Measurements from ENCODE around the gene RAB26.
"Not testable (repeated sequence)": the region's sequence is repeated elsewhere in the genome, so short reads cannot be mapped to it uniquely, and the experiment has no call there.

The RAB26 gene

GRCh38 chr16:2147981-2148671, at the start of gene RAB26:
RAB26 (plus strand) TSS chr16:2148625; CDS start chr16:2148784, 159 bp downstream.
- DNase-seq = peak; percentile 88

- DNase-seq = not testable (repeated sequence)
Observed at GRCh38 chr16:2101581-2101980, 46.8 kb upstream of the RAB26 start.

DNA sequence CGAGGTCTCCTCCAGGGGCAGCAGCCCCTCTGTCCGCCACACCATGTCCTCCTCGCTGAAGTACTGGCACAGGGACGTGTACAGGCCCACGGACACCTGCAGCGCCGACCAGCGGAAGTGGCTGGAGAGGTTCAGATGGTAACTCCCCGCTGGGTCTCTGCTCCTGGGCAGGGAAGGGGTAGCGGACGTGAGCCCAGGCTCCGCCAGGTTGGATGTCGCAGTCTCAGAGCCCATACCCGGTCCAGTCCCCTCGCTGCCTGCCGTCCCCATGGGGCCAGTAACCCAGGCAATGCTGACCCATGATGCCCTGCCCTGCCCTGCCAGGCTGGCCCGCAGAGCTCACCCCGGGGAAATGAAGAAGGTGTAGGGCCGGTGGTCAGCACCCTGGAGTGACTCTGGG, 46.0 kb upstream of the RAB26 start:
- DNase-seq = no peak

GRCh38 chr16:2104464-2104863, 44.0 kb upstream of the RAB26 start:
- not testable (repeated sequence) for DNase-seq

DNA sequence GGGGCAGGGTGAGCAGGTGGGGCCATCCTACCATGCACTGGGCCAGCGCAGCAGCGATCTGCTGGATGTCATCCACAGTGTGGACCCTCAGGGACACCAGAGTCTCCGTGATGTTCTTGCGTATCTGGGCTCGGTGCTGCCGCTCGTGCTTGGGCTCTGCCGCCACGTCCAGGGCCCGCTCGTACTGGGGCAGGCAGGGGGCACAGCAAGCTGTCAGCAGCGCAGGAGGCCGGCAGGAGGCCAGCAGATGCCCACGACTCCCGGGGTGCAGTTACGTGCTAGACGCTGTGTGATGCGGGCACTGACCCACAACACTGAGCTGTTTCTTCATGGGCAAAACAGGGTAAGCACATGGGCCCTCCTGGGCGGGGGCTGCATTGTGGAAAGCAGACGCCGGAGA, 43.1 kb upstream of the RAB26 start:
- DNase-seq = not testable (repeated sequence)

- not testable (repeated sequence) for DNase-seq
Observed at GRCh38 chr16:2105769-2106168, 42.7 kb upstream of the RAB26 start.

DNA sequence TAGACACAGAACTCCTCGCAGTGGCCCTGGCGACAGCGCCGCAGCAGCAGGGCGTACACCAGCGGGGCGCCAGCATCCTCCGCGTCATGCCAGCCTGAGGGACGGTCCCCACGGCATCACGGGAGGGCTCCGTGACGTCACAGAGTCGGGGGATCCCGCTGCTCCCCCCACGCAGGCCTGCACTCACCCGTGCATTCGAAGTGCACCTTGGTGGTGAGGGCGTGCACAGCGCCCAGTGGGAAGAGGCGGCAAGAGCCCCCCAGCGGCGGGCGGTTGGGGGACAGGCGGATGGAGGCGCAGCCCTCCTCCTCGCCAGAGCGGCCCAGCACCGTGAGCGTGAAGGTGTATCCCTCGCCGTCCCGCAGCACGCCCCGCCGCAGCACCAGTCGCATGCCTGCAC, 42.2 kb upstream of the RAB26 start:
- DNase-seq = not testable (repeated sequence)

DNA sequence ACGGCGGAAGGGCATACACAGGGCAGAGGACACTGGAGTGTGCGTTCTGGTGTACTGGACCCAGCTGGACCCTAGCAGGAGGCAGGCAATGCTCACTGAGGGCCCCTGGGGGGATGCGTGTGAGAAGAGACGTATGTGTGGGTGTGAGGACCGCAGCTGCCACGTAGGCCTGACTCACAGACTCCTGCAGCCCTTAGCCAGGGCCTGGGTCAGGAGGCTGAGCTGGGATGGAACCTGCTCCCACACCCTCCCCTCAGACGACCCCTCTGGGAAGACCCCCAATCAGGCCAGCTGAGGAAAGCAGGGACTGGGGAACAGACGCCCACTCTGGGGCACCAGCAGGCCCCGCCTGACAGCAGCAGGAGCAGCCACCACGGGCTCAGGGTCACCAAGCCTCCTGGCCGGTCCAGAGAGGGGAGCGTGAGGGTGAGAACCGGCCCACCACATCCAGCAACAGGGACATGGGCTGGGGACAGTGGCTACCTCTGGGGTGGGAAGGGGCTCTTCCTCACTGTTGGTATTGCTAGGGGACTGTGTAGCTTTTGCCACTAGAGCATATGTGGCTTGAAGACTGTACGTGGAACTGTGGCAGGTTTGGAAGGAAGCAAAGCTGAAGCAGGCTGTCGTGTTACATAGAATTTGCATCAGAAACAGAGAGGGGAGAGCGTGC, 41.2 kb upstream of the RAB26 start:
- not testable (repeated sequence) for DNase-seq

DNA sequence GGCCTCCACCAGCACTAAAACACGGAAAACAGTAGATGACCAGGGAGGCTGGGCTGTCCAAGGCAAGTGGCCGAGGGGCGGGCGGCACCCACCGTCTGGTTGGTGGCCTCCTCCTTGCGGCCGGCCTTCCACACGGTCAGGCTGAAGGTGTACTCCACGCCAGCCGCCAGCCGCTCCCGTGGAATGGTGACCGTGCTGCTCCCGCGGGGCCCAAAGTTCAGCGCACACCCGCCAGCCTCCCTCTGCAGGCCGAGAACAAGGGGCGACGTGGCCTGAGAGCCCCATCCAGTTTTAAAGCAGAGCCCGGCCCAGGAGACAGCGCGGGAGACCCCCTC, 40.7 kb upstream of the RAB26 start:
- not testable (repeated sequence) for DNase-seq

GRCh38 chr16:2108446-2109270, 39.8 kb upstream of the RAB26 start:
- not testable (repeated sequence) for DNase-seq

- DNase-seq = not testable (repeated sequence)
Observed at GRCh38 chr16:2109271-2109580, 39.2 kb upstream of the RAB26 start.

DNA sequence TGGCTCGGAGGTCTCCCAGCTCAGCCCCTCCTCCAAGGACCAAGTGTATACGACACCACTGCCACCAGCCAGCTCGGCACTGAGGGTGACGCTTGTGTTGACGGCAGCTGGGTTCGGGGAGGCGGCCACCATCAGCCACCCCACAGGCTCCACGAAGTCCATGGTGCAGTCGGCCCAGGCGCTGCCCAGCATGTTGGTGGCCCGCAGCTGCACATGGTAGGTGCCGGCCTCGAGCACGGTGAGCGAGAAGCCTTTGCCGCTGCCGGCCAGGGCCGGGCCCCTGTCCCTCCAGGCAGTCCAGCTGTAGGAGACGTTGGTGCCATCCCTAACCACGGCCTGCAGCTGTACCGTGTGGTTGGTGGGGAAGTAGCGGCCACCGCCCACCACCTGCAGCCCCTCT, 38.6 kb upstream of the RAB26 start:
- DNase-seq = not testable (repeated sequence)

- DNase-seq = not testable (repeated sequence)
Observed at GRCh38 chr16:2110332-2111008, 38.0 kb upstream of the RAB26 start.

GRCh38 chr16:2111009-2111353, 37.4 kb upstream of the RAB26 start:
- DNase-seq = not testable (repeated sequence)

DNA sequence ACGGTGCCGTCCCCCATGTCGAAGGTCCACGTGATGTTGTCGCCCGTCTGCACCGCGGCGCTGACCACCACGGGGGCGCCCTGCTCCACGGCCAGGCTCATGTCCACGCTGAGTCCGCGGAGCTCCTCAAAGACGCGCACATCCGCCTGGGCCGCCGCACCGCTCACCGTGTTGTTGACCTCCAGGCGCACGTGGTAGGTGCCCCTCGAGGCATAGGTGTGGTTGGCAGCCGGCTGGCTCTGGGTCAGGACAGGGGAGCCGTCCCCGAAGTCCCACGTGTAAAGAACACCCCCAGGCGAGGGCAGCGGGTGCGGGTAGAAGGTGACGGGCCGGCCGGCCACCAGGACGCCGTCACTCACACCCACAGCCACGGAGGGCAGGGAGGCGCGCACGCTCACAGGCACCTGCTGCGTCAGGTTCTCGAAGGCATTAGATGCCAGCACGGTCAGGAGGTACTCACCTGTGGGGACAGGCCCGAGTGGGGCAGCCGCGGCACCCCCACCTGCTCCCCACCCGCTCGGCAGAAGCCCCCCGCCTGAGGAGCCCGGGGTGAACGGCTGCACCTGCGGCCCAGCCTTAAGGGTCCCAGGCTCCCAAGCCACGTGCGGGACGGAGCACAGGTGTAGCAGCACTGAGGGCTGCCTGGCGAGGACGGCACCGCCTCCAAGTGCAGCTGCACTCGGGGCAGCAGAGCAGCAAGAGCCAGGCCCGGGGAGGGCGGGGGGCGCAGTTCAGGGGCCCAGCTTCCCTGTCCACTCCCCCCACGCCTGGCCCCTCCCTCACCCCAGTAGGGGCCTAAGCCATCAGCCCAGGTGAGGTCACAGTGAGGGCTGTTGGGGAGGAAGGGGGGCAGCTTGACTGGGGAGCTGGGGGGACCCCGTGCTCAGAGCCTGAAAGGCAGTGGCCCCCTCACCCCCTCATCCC, 36.8 kb upstream of the RAB26 start:
- not testable (repeated sequence) for DNase-seq

- DNase-seq = not testable (repeated sequence)
Observed at GRCh38 chr16:2112539-2113106, 35.8 kb upstream of the RAB26 start.

DNA sequence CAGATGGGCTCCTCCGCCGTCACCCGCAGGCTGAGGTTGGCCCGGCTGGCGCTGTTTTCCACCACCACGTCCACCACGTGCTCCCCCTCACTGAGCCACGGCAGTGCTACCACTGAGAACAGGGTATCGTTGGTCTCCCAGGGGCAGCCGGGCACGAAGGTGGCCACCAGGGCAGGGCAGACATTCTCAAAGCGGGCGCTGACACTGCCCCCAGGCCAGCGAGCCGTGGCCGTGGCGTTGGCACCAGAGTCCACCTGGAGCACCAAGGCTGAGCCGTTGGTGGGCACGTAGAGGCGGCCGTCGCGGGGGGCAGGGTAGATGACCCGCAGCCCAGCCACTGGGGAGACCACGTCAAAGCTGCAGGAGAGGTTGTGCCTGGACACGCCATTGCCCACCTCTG, 34.2 kb upstream of the RAB26 start:
- DNase-seq = not testable (repeated sequence)

DNA sequence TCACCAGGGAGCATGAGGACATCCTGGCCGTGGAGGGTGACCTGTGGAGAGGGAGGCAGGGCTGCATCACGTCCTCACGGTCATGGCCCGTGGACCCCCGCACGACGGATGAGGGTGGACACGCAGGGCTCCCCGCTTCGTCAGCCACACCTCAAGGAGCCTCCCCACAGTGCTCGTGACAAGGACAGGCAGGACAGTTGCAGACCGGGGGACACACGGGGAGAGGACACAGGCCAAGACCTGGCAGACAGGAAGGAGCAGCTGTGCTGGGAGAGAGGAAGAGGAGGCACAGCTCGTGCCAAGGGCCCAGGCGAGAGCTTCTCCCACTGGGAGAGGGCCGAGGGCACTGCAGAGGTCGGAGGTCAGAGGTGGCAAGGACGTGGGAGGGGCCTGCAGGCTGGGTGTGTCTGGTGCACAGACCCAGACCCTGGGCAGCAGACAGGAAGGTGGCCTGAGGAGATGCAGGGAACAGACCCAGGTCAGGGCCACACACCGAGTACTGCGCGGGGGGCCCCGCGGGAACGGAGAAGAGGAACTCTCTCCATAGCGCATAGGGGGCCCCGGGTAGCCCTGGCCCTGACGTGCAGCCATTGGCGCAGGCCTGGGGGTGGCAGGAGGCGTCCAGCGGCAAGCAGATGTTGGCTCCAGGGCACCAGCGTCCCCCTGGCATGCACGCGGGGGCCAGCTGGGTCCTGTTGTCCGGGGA, 33.4 kb upstream of the RAB26 start:
- not testable (repeated sequence) for DNase-seq

DNA sequence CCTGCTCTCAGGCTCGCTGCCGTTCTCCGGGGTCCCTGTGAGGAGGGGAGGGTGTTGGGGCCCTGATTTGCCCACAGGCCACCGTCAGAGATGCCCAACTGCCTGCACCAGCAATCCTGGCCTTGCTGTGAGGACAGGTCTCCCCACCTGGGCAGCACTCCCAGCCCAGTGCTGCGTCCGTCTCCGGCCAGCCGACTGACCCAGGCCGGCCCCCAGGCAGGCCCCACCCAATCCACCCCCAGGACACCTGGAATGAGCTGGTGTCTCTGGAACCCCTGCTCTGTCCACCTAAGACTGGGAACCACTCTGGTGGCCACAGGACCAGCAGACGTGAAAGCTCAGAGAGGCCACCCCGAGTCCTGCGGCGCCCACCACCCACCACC, 32.8 kb upstream of the RAB26 start:
- no peak for DNase-seq

DNA sequence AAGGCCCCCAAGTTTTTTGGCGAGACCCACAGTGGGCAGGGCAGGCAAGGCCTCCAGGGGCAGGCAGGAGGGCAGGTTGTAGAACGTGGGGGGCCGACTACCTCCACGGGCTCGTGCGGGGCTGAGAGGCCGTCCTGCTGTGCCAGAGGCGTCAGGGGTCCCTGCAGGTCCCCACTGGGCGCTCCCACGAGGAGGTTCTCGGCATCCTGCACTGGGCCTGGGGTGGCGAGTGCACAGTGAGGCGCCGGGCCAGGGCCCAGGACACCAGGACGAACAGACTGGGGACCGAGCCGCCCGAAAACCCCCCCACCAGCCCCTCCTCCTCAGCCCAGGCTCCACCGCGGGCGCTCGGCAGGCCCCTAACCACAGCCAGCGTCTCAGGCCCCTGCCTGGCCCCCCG, 32.0 kb upstream of the RAB26 start:
- not testable (repeated sequence) for DNase-seq

DNA sequence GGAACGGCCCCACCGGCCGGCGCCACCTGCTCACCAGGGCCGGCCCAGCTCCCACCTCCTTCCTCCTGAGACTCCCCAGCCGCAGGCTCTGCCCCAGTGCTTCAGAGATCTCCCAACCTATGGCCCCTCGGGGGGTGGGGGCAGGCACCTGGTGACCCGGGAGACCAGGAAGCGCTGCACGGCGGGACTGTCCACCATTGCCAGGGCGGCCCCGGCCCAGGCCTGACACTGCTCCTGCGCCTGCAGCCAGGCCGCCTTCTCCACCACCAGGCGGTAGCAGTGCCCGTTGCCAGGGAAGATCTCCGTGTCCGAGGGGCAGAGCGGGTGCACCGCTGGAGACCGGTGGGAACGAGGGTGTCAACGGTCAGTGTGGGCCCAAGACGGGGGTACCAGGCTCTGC, 31.1 kb upstream of the RAB26 start:
- DNase-seq = not testable (repeated sequence)
